DMS153 treated with DMSO at 0.1 percent for 48 hours (cell line): Measurements from ENCODE around the gene RAPGEF1.
"Not testable (repeated sequence)": the region's sequence is repeated elsewhere in the genome, so short reads cannot be mapped to it uniquely, and the experiment has no call there.

ENCODE experiments used
- DNase-seq: peaks from one replicate; lab custom pipeline; 2025; ENCODE audit not compliant: unreplicated experiment; lab: John Stamatoyannopoulos, UW

Gene RAPGEF1

DNA sequence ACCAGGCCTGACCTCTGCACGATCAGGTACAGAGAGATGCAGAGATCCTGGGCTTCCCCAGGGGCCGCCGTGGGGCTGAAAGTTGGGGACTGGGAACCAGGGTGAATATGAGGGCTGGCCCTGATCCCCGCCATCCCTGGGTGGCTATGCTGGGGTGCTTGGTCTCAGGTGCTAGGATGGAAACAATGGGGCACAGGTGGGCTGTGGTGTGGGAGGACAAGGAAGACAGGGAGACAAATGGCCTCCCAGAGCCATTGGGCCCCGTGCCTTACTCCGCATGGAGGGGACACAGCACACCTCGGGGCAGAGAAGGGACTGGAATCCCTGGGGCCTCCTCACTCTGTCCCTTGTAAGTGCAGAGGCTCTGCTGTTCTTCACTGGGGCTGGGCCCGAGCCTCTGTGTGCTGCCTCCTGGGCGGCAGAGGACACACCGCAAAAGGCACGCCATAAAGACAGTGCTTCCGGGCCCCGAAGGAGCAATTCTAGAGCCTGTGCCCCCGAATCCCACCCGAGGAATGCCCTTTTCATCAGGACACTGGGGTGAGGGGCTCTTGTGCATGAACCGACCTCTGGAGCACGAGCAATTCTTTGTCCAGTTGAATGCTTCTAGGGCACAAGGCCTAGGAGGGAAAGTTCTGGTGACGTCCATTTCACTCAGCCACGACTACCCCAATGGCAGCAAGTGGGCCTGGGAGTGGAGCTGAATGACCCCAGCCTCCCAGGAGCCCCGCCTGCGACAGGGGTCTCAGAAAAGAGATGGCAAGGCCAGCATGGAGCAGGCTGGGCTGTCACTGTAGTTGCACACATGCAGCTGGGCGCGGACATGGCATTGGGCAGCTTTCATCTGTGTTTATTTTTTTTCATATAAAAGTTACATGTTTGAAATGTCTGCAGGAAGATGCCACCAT lies 163.7 kb downstream of the RAPGEF1 start:
- no peak for DNase-seq

DNA sequence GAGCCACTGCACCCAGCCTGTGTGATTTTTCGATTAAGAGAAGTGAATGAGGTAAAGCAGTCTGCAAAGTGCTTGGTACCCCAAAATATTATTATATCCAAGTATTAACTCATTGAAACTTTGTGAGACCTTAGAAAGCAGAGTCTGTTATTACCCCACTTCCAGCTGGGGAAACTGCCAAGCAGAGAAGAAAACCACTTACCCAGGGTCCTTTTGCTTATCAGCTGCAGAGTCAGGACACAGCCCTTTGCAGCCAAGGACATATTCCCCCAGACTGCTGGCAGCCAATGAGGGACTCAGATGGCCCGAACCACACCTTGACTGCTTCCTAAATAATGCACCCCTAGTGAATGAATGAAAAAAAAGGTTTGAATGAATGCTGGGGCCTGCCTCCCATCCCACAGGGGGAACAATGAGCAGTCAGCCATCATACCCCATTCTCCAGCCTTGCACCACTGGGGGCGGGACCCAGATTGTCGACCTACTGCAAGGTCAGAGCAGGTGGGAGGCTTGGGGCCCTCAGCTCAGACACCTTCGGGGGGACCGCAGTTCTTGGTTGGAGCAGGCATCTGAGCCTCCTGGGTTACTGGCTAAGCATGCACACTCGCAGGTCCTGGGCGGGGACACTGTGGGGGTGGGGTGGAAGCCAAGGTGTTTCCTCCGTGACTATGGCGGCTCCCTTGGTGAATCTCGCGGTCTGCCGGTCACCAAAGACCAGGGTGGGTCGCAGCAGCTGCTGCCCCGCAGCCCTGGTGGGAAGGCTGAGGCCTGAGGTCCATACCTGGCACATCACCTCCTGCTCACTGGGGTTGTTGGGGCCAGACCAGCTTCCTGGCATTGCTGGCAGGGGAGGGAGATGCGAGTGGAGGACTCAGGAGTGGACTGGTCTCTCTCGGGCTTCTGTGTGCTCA lies 164.9 kb downstream of the RAPGEF1 start:
- DNase-seq: no peak

DNA sequence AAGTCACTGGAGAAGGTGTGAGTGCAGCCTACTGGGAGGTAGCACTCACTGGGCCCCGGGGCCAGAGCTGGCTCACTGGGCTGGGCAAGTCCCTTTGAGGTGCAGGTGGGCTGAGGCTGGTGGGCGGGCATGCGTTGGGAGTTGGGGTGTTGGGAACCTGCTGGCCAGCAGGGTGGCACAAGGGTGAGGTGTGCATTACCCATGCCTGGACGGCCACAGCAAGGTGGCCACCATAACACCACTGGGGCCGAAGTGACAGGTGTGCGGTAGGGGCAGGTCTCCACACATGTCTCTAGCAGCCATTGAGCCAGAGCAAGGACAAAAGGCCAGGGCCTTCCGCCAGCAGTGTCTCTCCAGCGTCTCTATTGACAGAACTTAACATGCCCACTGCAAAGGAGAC lies 172.0 kb downstream of the RAPGEF1 start:
- no peak for DNase-seq

DNA sequence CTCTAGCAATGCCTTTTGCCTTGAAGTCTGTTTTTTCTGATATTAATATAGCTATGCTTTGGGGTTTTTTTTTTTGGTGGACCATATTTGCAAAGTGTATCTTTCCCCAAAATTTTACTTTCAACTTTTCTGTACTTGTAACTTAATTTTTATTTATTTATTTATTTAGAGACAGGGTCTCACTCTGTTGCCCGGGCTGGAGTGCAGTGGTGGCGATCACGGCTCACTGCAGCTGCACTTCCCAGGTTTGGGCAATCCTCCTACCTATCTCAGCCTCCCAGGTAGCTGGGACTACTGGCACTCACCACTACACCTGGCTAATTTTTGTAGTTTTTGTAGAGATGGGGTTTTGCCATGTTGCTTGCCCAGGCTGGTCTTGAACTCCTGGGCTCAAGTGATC lies 173.7 kb downstream of the RAPGEF1 start:
- no peak for DNase-seq

DNA sequence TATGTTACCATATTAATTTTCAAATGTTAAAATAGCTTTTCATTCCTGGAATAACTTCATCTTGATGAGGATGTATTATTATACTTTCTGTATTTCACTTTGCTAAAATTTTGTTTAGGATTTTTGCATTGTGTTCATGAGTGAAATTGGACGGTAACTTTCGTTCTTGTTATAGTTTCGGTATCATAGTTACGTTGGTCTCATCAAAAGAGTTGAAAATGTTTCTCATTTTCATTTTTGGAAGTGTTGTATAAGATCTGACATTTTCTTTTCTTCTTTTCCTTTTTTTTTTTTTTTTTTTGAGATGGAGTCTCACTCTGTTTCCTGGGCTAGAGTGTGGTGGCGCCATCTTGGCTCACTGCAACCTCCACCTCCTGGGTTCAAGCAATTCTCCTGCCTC lies 174.5 kb downstream of the RAPGEF1 start:
- DNase-seq: no peak

DNA sequence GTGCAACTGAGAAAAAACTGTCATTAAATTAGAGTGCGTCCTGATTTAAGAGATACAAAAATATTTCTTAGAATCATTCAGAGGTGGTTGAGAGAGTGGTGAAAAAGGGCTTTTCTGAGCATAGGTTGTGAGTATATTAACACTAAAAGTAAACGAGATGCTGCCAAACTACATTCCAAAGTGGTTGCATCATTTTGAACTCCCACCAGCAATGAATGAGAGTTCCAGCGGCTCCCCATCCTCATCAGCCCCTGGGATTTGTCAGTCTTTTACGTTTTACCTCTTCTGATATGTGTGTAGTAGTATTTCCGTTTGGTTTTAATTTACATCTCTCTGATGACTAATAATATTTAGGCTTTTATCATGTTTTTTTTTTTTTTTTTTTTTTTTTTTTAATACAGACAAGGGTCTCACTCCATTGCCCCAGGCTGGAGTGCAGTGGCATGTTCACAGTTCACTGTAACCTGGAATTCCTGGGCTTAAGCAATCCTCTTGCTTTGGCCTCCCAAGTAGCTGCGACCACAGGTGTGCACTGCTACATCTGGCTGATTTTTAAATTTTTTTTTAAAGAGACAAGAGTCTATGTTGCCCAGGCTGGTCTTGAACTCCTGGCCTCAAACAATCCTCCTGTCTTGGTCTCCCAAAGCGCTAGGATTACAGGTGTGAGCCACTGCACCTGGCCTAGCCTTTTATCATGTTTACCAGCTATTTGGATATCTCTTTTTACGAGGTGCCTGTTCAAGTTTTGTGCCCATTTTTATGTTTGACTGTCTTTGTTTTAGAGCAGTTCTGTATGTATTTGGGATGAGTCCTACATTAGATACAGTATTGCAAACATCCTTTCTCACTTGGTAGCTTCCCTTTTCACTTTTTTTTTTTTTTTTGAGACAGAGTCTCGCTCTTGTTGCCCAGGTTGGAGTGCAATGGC lies 177.6 kb downstream of the RAPGEF1 start:
- DNase-seq: no peak

DNA sequence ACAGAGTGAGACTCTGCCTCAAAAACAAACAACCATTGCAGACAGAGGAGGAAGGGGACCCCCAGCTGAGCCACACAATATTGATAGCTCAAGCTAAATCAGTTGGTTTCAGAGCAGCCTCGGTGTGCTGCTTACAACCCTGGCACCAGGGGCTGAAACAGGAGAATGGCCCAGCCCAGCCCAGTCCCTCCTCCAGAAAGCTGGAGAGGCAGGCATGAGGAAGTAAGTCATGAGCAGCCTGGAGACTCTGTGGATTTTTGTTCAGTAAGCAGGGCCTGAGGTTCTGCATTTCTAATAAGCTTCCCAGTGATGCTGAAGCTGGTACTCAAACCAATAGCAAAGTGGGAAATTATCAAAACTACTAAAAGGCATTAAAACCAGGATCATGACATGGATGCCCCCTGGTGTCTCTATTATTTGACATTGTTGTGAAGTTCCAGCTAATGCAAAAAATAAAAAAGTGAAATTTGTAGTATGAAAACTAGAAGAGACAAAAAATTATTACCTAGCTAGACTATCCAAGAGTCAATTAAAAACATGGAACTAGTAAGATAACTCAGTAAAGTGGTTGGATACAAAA lies 180.4 kb downstream of the RAPGEF1 start:
- DNase-seq: no peak

DNA sequence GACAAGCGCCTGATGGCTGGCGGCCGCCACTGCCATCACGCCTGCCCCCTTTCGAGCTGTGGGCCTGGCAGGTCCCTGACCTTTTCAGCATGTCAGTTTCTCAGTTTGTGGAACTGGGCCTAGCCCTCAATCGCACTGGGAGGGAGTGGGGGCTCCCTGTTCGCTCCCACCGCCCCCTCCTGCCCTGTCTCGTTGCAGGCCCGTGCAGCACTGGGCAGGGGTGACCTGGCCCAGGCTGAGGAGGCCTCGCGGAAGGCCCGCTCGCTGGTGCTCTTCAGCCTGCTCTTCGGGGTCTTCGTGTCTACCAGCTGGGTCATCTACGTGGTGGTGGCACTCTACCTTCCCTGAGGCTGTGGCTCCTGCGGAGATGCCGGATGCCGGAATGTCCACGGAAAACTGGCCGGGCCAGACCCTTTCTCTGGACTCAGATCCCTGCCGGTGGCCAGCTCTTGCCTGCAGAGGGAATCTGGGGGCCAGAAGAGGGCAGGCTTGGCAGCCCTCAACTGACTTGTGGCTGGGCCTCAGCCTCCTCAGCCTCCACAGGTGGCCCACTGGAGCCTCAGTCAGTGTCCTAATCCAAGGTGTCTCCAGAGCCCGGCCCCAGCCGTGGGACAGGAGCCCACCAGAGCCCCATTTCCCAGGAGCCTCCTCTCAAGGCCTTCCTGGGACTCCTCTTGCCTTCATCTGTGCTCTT lies 181.9 kb downstream of the RAPGEF1 start:
- no peak for DNase-seq

DNA sequence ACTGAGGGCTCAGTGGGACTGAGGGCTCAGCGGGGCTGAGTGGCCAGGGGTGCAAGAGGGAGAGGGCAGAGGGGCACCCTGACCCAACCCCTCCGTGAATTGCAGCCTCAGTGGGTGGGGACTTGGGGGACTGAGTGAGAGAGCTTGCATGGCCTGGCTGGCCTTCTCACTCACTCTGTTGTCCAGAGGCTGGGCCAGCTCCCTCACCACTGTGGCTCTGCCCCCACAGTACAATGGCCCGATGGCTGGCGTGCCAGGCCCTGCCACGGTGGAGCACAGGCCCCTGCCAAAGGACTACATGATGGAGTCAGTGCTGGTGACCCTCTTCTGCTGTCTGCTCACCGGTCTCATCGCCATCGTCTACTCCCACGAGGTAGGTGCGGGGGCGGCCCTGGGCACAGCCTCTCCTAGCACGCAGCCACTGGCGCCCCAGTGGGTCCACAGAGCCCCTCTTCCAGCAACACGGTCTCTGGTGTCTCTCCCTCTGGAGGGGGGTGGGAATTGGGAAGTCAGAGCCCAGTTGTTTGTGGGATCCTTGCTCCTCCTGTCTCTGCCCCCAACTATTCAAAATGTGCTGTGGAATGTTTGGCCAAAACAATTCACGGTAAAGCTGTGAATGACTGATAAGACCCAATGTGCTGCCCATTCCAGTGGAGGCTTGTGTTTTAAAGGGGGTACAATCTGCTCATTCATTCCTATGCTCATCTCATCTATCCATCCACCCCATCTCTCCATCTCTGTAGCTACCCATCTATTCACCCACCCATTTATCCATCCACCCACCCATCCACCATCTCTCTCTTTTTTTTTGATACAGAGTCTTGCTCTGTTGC lies 183.8 kb downstream of the RAPGEF1 start:
- no peak for DNase-seq

DNA sequence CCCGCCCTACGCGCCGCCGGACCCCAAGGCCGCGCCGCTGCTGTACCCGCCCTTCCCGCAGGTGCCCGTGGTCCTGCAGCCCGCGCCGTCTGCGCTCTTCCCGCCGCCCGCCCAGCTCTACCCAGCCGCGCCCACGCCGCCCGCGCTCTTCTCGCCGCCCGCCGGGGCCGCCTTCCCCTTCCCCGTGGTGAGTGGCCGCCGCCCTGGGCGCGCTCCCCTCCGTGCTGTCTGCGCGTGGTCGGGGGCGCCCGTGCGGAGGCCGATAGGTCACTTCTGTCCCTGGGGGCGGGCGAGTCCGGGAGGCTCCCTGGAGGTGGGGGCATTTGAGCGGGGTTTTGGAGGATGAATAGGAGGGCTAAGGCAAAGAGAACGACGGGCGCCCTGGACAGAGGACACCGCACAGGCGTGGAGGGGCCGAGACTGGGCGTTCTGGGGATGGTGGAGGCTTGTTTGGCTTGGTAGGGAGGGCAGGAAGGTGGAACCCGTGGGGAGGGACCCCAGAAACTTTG lies 185.0 kb downstream of the RAPGEF1 start:
- no peak for DNase-seq

DNA sequence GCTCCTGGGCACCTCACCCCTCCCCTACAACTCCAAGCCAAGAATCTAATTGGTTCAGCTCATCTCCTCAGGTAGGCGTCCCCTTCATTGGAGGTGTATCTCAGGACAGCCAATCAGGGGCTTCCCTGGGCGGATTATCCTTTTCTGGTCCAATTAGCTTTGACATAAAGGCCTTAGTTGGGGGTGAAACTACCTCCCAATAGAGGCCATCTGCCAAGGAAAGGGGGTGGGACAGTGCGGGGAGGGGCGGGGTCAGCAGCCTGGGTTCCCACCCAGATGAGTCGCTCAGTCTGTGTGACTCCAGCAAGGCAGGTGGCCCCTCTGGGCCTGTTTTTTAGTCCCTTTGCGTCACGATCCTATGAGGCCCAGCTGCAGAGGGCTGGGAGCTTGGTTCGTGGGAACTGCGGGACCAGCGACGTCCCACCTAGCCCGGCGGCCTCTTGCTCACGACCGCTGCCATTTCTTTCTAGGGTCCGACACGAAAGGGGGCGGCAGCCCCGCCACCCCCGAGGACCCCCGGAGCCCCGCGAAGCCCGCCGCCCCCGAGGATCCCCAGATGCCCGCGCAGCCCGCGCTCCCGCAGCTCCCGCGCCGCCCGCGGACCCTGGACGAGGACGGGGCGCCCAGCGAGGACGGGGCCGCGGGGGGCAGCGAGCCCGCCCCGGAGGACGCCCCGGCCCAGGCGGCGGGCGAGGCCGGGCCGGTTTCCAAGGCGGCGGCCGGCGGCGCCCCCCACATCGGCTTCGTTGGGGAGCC lies 185.6 kb downstream of the RAPGEF1 start:
- no peak for DNase-seq

DNA sequence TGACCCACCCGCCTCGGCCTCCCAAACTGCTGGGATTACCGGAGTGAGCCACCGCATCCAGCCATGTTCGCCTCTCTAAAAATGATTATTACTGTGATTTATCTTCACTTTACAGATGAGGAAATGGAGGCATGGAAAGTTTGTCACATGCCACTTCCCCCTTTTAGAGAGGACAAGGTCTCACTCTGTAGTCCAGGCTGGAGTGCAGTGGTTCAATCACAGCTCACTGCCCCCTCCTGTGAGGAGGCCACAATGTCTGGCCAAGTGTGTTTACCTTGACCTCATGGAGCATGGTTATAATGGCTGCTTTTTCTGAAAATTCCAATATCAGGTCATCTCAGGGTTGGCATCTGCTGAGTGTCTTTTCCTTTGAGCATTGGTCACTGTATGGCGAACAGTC lies 187.8 kb downstream of the RAPGEF1 start:
- DNase-seq: no peak

DNA sequence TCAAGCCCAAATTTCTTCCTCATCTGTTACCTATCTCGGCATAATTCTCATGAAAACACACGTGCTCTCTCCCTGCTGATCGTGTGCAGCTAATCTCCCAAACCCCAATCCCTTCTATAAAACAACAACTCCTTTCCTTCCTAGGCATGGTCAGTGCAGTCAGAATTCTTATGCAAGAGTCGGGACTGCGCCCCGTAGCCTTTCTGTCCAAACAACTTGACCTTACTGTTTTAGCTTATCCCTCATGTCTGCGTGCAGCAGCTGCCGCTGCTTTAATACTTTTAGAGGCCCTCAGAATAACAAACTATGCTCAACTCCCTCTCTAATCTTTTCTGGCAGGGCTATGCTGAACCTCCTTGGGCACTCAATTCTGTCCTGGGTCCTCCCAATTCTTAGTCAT lies 189.4 kb downstream of the RAPGEF1 start:
- DNase-seq: not testable (repeated sequence)

DNA sequence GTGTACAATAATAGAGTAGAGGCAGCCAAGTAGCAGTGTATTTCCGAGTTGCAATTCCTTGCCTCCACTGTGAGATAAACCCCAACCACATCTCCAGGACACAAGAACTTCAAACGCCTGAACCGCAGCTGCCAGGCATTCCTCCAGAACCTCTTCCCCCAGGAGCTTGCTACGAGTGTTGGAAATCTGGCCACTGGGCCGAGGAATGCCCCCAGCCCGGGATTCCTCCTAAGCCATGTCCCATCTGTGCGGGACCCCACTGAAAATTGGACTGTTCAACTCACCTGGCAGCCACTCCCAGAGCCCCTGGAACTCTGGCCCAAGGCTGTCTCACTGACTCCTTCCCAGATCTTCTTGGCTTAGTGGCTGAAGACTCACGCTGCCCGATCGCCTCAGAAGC lies 190.7 kb downstream of the RAPGEF1 start:
- DNase-seq: not testable (repeated sequence)

DNA sequence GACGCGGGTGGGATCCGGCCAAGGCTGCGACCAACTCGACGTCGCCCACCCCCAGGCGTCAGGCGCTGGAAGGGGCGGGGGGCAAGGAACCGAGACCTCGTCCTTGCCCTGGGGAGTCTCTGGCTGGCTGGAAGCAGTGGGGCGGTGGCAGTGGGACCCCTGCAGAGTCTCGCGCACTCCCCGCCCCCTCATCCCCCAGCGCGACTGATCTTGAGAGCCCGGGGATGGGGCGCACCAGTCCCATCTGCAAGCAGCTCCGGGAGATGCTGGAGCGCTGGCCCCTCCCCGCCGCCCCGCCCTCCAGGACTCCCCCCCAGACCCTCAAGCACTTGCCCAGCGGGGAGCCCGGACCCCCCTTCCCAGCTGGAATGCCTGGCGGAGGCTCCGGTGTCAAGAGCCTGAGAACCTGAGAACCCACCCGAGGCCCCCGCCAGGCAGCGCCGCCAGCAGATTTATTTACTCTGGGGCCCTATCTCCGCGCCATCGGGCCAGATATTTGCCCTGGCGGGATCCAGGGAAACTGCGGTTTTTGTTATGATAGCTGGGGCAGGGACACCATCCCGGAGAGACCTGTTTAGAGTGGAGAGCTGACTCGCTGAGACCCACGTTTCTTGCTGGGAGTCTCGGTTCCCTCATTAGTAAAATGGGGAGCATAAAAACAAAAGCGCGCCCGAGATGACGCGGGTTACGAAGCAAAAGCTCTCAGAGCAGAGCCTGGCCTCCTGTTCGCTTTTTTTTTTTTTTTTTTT lies 193.4 kb downstream of the RAPGEF1 start:
- DNase-seq: peak; percentile 37

DNA sequence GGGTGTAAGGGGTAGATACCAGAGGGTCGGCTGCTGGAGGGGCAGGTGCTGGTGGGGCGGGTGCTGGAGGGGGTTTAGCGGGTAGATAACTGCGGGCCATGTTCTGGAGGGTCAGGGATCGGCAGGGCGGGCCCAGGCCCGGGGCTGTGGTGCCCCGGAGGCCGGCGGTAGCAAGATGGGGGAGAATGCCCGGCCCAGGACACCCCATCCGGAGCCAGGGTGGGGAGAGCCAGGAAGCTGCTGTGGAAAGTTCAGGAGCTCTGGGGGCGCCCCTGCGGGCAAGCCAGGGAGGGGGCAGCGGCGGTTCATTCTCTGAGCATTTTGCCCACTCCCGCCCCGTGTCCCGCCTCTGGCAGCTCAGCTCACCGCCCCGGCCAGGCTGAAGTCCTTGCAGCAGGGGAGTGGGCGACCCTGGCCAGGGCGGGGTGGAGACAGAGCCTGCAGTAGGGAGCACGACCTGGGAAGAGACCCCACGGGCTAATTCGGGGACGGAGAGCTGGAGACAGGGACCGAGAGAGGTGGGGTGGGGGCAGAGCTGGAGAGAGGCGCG lies 194.0 kb downstream of the RAPGEF1 start:
- no peak for DNase-seq
